WTC11 (cell line): Measurements from ENCODE around the gene COLQ. TPM values are rescaled to one million over a fixed set of nuclear protein-coding genes. Genes with fewer than 3 reads are reported as not detected.

Experiments used
- ATAC-seq: fragments of 200-7000 bp; cut with Tn5 transposase; 2 replicates; pipeline ENCODE4 v1.10.0; 2021; ENCODE audit warnings: mild to moderate bottlenecking, moderate library complexity
- CTCF ChIA-PET: fragments of 300-600 bp; sonication (Branson Sonifier 250); formaldehyde crosslinking; loops from one replicate; lab custom pipeline; 2021; ENCODE audit warnings: antibody characterized with exemption; lab: Charles Lee
- POLR2A ChIA-PET: fragments of 350-600 bp; sonication (Branson Sonifier 250); formaldehyde crosslinking; loops from one replicate; lab custom pipeline; 2021; ENCODE audit warnings: antibody characterized with exemption; lab: Charles Lee
- DNase-seq: peaks from one replicate; pipeline ENCODE4 v3.0.0; 2021; ENCODE audit warnings: low spot score
- H3K27ac Mint-ChIP-seq: 2 replicates; pipeline ENCODE4 v1.8.0; 2021; ENCODE audit warnings: mixed read lengths
- H3K27me3 Mint-ChIP-seq: 2 replicates; pipeline ENCODE4 v1.8.0; 2021; ENCODE audit warnings: low read depth, mild to moderate bottlenecking, moderate library complexity, mixed read lengths
- H3K36me3 Mint-ChIP-seq: 2 replicates; pipeline ENCODE4 v1.8.0; 2021; ENCODE audit warnings: mixed read lengths
- H3K4me1 Mint-ChIP-seq: 2 replicates; pipeline ENCODE4 v1.8.0; 2022; ENCODE audit warnings: mixed read lengths
- H3K4me3 Mint-ChIP-seq: 2 replicates; pipeline ENCODE4 v1.8.0; 2021; ENCODE audit warnings: mild to moderate bottlenecking, moderate library complexity, mixed read lengths
- H3K9me3 Mint-ChIP-seq: 2 replicates; pipeline ENCODE4 v1.8.0; 2021; ENCODE audit warnings: mixed read lengths
- AFF4 ChIP-seq: sonication (generic); formaldehyde crosslinking; IDR thresholded peaks from 2 replicates; pipeline ENCODE4 v1.8.1; 2023; ENCODE audit warnings: mild to moderate bottlenecking, missing genetic modification reagents, borderline replicate concordance
- ATF1 ChIP-seq: sonication (generic); formaldehyde crosslinking; IDR thresholded peaks from 2 replicates; pipeline ENCODE4 v1.8.1; 2023; ENCODE audit warnings: mild to moderate bottlenecking, moderate library complexity, missing genetic modification reagents
- ATF3 ChIP-seq: sonication (generic); formaldehyde crosslinking; conservative IDR thresholded peaks from 2 replicates; pipeline ENCODE4 v1.8.1; 2022; ENCODE audit warnings: mild to moderate bottlenecking, missing genetic modification reagents
- CDX4 ChIP-seq: fragments of 250-450 bp; sonication (Bioruptor Pico); IDR thresholded peaks from 2 replicates; pipeline ENCODE4 v1.9.0; 2021; ENCODE audit warnings: moderate library complexity, mild to moderate bottlenecking, inconsistent platforms, borderline replicate concordance
- ETV6 ChIP-seq: sonication (generic); formaldehyde crosslinking; IDR thresholded peaks from 2 replicates; pipeline ENCODE4 v1.8.1; 2022; ENCODE audit warnings: mild to moderate bottlenecking, missing genetic modification reagents
- HMGXB4 ChIP-seq: sonication (generic); formaldehyde crosslinking; IDR thresholded peaks from 2 replicates; pipeline ENCODE4 v1.8.1; 2023; ENCODE audit warnings: mild to moderate bottlenecking, moderate library complexity, missing genetic modification reagents
- JUN ChIP-seq: sonication (generic); formaldehyde crosslinking; IDR thresholded peaks from 2 replicates; pipeline ENCODE4 v1.8.0; 2023; ENCODE audit warnings: mild to moderate bottlenecking, missing genetic modification reagents
- KAT7 ChIP-seq: sonication (generic); formaldehyde crosslinking; IDR thresholded peaks from 2 replicates; pipeline ENCODE4 v1.8.1; 2023; ENCODE audit warnings: missing genetic modification reagents, mild to moderate bottlenecking, borderline replicate concordance
- MXD4 ChIP-seq: fragments of 250-450 bp; sonication (Bioruptor Pico); IDR thresholded peaks from 2 replicates; pipeline ENCODE4 v1.8.0; 2021; ENCODE audit warnings: mild to moderate bottlenecking, moderate library complexity, borderline replicate concordance
- NR2C2 ChIP-seq: sonication (generic); formaldehyde crosslinking; IDR thresholded peaks from 2 replicates; pipeline ENCODE4 v1.8.0; 2022; ENCODE audit warnings: mild to moderate bottlenecking, missing genetic modification reagents
- NR3C1 ChIP-seq: sonication (generic); formaldehyde crosslinking; conservative IDR thresholded peaks from 2 replicates; pipeline ENCODE4 v1.8.1; 2023; ENCODE audit warnings: low read depth, mild to moderate bottlenecking, missing genetic modification reagents
- PREB ChIP-seq: sonication (generic); formaldehyde crosslinking; IDR thresholded peaks from 2 replicates; pipeline ENCODE4 v1.8.1; 2022; ENCODE audit warnings: mild to moderate bottlenecking, missing genetic modification reagents, moderate library complexity, borderline replicate concordance
- SMAD3 ChIP-seq: sonication (generic); formaldehyde crosslinking; IDR thresholded peaks from 2 replicates; pipeline ENCODE4 v1.8.0; 2022; ENCODE audit warnings: missing genetic modification reagents, mild to moderate bottlenecking, borderline replicate concordance
- TP53 ChIP-seq: sonication (generic); formaldehyde crosslinking; IDR thresholded peaks from 2 replicates; pipeline ENCODE4 v1.8.1; 2023; ENCODE audit warnings: mild to moderate bottlenecking, missing genetic modification reagents
- USF2 ChIP-seq: sonication (generic); formaldehyde crosslinking; IDR thresholded peaks from 2 replicates; pipeline ENCODE4 v1.8.1; 2023; ENCODE audit warnings: mild to moderate bottlenecking, missing genetic modification reagents, moderate library complexity
- ZBTB21 ChIP-seq: sonication (generic); formaldehyde crosslinking; IDR thresholded peaks from 2 replicates; pipeline ENCODE4 v1.8.1; 2023; ENCODE audit warnings: mild to moderate bottlenecking, missing genetic modification reagents, borderline replicate concordance
- ZNF512 ChIP-seq: sonication (generic); formaldehyde crosslinking; IDR thresholded peaks from 2 replicates; pipeline ENCODE4 v1.8.1; 2022; ENCODE audit warnings: missing genetic modification reagents, borderline replicate concordance
- ZNF532 ChIP-seq: fragments of 250-450 bp; sonication (Bioruptor Pico); IDR thresholded peaks from 2 replicates; pipeline ENCODE4 v1.9.0; 2021; ENCODE audit warnings: mild to moderate bottlenecking, borderline replicate concordance
- ZNF671 ChIP-seq: fragments of 250-450 bp; sonication (Bioruptor Pico); IDR thresholded peaks from 2 replicates; pipeline ENCODE4 v1.8.0; 2021; ENCODE audit warnings: mild to moderate bottlenecking
- total RNA-seq: library from RNA; stranded (reverse); gene quantifications from 3 replicates; pipeline ENCODE4 v1.2.3, GENCODE V29; 2021

COLQ gene
- total RNA-seq, 1 experiment from 2014 or later: 2.2 TPM

- TF ChIP-seq CDX4 (no peak), MXD4 (CRISPR knock-in tag) (no peak)
These were observed 25.8 kb downstream of the COLQ start (continued) for GRCh38 chr3:15495461-15496340.

- no peaks in the 10 kb centered on the region for H3K36me3 Mint-ChIP-seq
- H3K27me3 Mint-ChIP-seq: peaks cover 4% of the 10 kb centered on the region; the same call in 1 of the 2 replicates
- ATAC-seq (no peak), DNase-seq (no peak)
- no peak overlapping the region for H3K4me3 Mint-ChIP-seq
- peaks cover 24% of the 10 kb centered on the region for H3K4me1 Mint-ChIP-seq
- no peak overlapping the region; the same call in 1 of the 2 replicates for H3K27ac Mint-ChIP-seq
- TF ChIP-seq JUN (CRISPR knock-in tag) (no peak), SMAD3 (CRISPR knock-in tag) (no peak), ATF3 (no peak), TP53 (CRISPR knock-in tag) (no peak), NR2C2 (CRISPR knock-in tag) (no peak), PREB (CRISPR knock-in tag) (no peak), KAT7 (CRISPR knock-in tag) (no peak), ZNF671 (no peak), USF2 (CRISPR knock-in tag) (no peak), AFF4 (CRISPR knock-in tag) (no peak), HMGXB4 (CRISPR knock-in tag) (no peak), ZBTB21 (CRISPR knock-in tag) (no peak), NR3C1 (CRISPR knock-in tag) (no peak), ZNF532 (CRISPR knock-in tag) (no peak), ETV6 (no peak), ZNF512 (CRISPR knock-in tag) (no peak), ATF1 (CRISPR knock-in tag) (no peak)
- CTCF ChIA-PET: interaction anchor here (0.8 kb wide), 1 partner anchor 33 kb away, joined by 3 read pairs; no protein-coding TSS in a partner anchor
- POLR2A ChIA-PET: no interaction called here
- H3K9me3 Mint-ChIP-seq: no peaks in the 10 kb centered on the region
These were observed 28.1 kb downstream of the COLQ start for GRCh38 chr3:15493436-15493835.
